Measurements from ENCODE around the gene ZNF679.
"Not testable (repeated sequence)": the region's sequence is repeated elsewhere in the genome, so short reads cannot be mapped to it uniquely, and the experiment has no call there.

Gene ZNF679

DNA sequence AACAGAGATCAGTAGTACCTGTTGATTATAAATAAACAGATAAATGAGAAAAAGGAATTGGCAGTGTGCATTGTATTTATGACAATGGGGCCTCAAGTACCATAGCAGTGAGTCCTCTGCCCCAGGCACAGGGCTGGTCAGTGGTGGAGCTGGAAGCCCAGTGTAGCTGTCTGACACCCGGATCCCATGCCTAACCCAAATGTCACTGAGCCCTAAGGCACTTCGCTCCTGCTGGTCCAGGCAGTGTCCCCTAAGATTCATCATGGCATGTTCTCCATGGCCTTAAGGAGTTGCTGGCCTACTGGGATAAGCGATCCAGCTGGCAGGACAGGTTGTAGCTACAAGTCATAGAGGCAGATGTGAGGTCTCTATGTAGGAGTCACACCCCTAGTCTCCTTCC, 82.2 kb downstream of the ZNF679 start:
- no peak for DNase-seq

DNA sequence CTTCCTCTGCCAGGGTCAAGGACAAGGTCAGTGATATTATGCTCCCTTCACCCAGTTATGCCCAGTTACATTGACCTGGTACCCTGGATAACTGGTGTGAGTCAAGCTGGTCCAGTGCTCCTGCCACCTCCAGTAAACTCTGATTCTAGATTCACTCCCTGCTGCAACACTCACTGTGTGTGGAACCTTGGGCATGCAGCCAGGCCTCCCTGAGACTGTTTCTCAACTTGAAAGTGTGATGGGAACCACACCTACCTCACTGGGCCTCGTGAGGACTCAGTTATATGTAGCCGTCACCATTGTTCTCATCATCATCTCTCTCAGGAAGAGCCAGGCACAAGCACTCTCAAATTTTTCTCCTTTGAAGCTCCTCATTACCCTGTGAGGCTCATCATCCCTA, 84.6 kb downstream of the ZNF679 start:
- DNase-seq: peak in 5 of 56 donors; percentile 1 to 12 (median 4)

DNA sequence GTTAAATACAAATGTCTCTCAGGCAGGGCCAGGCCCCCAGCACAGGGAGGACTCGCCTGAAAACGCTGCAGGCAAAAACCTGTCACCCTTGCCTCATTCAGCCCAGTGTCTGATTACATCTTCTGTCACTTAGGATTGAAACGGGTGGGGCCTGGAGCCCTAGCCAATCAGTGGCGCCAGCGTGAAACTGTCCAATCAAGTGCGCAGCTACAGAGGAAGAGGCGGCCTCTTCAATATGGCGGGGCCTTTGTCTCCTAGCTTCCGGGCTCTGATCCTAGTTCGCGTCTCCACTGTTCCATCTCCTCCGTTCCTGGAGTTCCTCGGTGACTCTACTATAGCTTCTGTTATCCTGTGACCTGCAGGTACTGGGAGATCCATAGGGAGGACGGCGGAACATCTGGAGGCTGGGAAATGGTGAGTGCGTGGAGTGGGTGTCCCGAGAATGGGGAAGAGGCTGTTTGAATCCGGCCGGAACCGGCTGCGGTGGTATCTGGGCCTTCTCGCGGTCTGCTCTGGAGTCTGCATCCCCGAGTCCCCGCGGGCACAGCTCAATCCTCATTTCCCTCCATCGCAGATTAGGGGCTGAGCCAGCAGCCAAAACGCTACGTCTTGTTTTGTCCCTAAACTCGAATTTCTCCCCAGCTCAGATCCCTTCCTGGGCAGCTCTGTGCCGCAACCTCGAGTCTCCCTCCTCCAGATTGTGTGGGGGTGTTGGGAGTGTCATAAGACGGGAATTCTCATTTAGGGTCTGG, 85.6 kb downstream of the ZNF679 start, which contains the start of gene ZNF736:
Gene ZNF736 (plus strand): TSS at position 222 of the 752 bp plus-strand sequence. CDS start 190 bp downstream, at position 412.
- peak; percentile 32 to 97 (median 86) for DNase-seq

DNA sequence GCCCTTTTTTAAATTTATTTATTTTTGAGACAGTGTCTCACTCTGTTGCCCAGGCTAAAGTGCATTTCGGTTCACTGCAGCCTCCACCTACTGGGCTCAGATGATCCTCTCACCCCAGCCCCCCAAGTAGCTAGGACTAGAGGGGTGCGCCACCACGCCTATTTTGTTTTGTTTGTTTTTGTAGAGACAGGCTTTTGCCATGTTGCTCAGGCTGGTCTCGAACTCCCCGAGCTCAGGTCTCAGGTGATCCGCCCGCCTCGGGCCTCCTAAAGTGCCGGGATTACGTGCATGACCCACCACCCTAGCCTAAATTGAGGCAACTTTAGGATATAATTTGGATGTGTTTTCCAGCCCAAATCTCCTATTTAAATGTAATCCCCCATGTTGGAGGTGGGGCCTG, 86.3 kb downstream of the ZNF679 start:
- DNase-seq: peak in 3 of 56 donors; percentile 5 to 22 (median 15)

DNA sequence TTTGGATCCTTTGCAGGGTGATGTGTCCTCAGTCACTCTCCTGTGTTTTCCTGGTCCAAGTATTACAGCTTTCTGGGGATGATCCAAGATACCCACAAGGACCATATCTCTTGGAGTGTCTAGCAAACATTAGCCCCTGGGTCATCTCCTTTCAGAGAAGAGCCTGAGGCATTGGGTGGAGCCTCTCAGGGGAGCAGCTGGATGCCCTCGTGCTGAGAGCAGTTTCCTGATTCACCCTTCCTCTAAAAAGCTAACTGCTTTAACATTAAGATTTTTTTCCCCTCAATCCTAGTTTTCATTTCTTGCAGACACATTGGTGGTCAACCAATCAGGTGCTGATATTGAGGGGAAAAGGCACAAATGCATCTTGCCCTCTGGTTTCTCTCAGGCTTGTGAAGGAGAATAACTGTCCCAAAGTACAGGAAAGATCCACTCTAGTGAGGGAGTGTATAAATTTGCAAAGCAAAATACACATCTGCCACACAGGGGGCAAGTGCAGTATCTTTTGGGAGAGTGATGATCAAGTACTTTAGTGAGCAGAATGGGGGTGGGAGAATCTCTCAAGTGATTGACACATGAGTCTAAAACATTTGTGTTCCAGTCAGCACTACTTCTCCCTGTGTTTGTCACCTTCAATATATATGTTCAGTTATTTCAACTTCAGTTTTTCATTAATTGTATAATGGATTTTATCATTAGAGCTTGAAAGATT, 87.9 kb downstream of the ZNF679 start:
- not testable (repeated sequence) for DNase-seq

All from amygdala (tissue), 56 donors.